OCI-LY3 (cell line): Measurements from ENCODE around the gene DNMT3A.

Experiments used
- CTCF ChIP-seq: fragments of 200-600, 300-600 bp; sonication (generic); IDR thresholded peaks from 2 replicates; pipeline ENCODE4 v1.5.1; 2014; ENCODE audit warnings: antibody characterized with exemption, low read length, low read depth
- EZH2phosphoT487 ChIP-seq: fragments of 200-600 bp; shearing (Covaris generic); IDR thresholded peaks from 2 replicates; pipeline ENCODE4 v1.6.1; 2018; ENCODE audit warnings: antibody characterized with exemption, mixed run types, low read depth

GRCh38 chr2:25250331-25251070 is 91.2 kb downstream of the DNMT3A start:
- TF ChIP-seq CTCF: no peak
- no peak for TF ChIP-seq EZH2phosphoT487
